HL-60/S4 treated with phorbol 12-myristate 13-acetate at 8.2 ng/mL for 4 days and 3 days (cell line): ENCODE measurements around the gene PSMA2.

Source experiments
- in situ Hi-C: fragments of 300-500 bp; cut with MboI; formaldehyde crosslinking; loops from 2 replicates; pipeline ENCODE4 v1.15.0; 2022; ENCODE audit warnings: low sequenced_read_pairs

Gene PSMA2

GRCh38 chr7:42940985-42941847 lies 9.2 kb upstream of the PSMA2 start:
- in situ Hi-C loops = no loop called here

GRCh38 chr7:42939457-42940240 lies 7.7 kb upstream of the PSMA2 start:
- in situ Hi-C loops = no loop called here

GRCh38 chr7:42935861-42936260 lies 3.9 kb upstream of the PSMA2 start:
- in situ Hi-C loops = no loop called here

- in situ Hi-C loops = no loop called here
These were observed 2.3 kb upstream of the PSMA2 start for GRCh38 chr7:42934291-42934690.

GRCh38 chr7:42932811-42933591 lies 1.0 kb upstream of the PSMA2 start:
- in situ Hi-C loops = no loop called here

GRCh38 chr7:42931447-42931833 lies 534 bp downstream of the PSMA2 start:
- in situ Hi-C loops = no loop called here

GRCh38 chr7:42930889-42931288 lies 1.1 kb downstream of the PSMA2 start:
- in situ Hi-C loops = no loop called here

GRCh38 chr7:42929449-42929848 lies 2.5 kb downstream of the PSMA2 start:
- in situ Hi-C loops = no loop called here

GRCh38 chr7:42928754-42929153 lies 3.2 kb downstream of the PSMA2 start:
- in situ Hi-C loops = no loop called here

GRCh38 chr7:42926204-42926603 lies 5.8 kb downstream of the PSMA2 start:
- in situ Hi-C loops = no loop called here

GRCh38 chr7:42925630-42926029 lies 6.3 kb downstream of the PSMA2 start:
- in situ Hi-C loops = no loop called here

GRCh38 chr7:42924223-42924838 lies 7.6 kb downstream of the PSMA2 start:
- in situ Hi-C loops = no loop called here

- in situ Hi-C loops = no loop called here
These were observed 9.8 kb downstream of the PSMA2 start for GRCh38 chr7:42922017-42922753.

- in situ Hi-C loops = no loop called here
These were observed 16.6 kb downstream of the PSMA2 start for GRCh38 chr7:42915356-42915755.

GRCh38 chr7:42914421-42915045 lies 17.4 kb downstream of the PSMA2 start:
- in situ Hi-C loops = no loop called here

- in situ Hi-C loops = no loop called here
These were observed 18.0 kb downstream of the PSMA2 start for GRCh38 chr7:42914009-42914408.

- in situ Hi-C loops = no loop called here
These were observed 18.4 kb downstream of the PSMA2 start for GRCh38 chr7:42913591-42913990.

- in situ Hi-C loops = no loop called here
These were observed 20.2 kb downstream of the PSMA2 start, which contains the start of gene C7orf25 for GRCh38 chr7:42911454-42912447. C7orf25 (minus strand) TSS chr7:42912070; CDS start chr7:42910900, 1,170 bp downstream.
